ENCODE measurements around the gene UBR7. TPM values are rescaled to one million over a fixed set of nuclear protein-coding genes. Genes with fewer than 3 reads are reported as not detected.
"Not testable (repeated sequence)": the region's sequence is repeated elsewhere in the genome, so short reads cannot be mapped to it uniquely, and the experiment has no call there.

UBR7 gene
- polyA plus RNA-seq, 4 donors = 12.7 to 19.0 (median 13.8) TPM

DNA sequence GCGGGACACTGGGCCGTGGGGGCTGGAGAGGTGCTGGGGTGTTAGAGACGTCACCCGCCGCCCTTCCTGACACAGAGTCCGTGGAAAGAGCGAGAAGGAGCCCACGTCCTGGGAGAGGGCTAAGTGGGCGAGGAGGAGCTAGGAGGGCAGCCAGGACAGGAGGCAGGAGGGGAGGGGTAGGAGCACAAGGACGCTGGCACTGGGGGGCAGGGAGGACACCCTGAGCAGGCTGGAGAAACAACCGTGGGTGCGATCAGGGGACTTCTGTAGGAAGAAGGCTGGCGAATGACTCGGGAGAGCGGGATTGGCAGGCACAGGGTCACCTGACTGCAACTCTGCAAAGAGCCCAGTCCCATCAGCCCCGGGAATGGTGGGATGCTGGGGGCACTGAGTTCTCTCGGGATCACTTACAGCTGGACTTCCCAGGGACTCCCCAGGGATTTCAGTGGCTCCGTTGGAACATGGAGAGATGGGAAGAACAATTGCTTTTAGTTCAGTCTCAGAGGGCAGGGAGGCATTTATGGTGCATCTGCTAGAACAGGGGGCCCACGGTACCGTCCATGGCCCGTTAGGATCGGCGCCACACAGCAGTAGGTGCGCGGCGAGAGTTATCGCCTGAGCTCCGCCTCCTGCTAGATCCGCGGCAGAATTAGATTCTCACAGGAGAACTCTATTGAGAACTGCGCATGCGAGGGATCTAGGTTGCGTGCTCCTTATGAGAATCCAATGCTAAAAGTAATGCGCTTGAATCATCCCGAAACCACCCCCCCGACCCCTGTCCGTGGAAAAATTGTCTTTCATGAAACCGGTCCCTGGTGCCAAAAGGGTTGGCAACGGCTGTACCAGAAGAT is 24.3 kb downstream of the UBR7 start:
- Histone ChIP-seq H3K36me3 (ENCODE audit: control insufficient read depth in 3 of 3, insufficient read depth in 2 of 3, low read depth in 1 of 3, low read length in 3 of 3) (peaks cover 6 to 18% (median 11%) of the 10 kb centered on the region in 3 donors), H3K4me1 (ENCODE audit: control insufficient read depth in 3 of 3, insufficient read depth in 2 of 3, low read depth in 1 of 3, low read length in 2 of 3) (peaks cover 0 to 2% (median 0%) of the 10 kb centered on the region in 3 donors), H3K27me3 (ENCODE audit: control insufficient read depth in 3 of 3, insufficient read depth in 3 of 3, low read length in 3 of 3) (peaks cover 0 to 7% (median 0%) of the 10 kb centered on the region in 3 donors), H3K4me3 (ENCODE audit: low read depth in 1 of 3, low read length in 3 of 3) (peak overlapping the region in 2 of 3 donors; percentile 20 to 41), H3K27ac (ENCODE audit: low read depth in 1 of 3, low read length in 2 of 3) (no peak overlapping the region), H3K9me3 (ENCODE audit: control insufficient read depth in 2 of 2, insufficient read depth in 1 of 2, low read depth in 1 of 2, low read length in 1 of 2) (no peaks in the 10 kb centered on the region)
- FAIRE-seq (no peak), DNase-seq (peak in 1 of 2 donors; percentile 24)
- 22 to 44% (median 32%) methylated on average over 39 of the region's 39 CpGs for WGBS, 3 donors

GRCh38 chr14:93232159-93232558 is 25.1 kb downstream of the UBR7 start:
- no peak for FAIRE-seq
- WGBS, 3 donors = 65 to 68% (median 68%) methylated on average over 16 to 17 of the region's 17 CpGs

DNA sequence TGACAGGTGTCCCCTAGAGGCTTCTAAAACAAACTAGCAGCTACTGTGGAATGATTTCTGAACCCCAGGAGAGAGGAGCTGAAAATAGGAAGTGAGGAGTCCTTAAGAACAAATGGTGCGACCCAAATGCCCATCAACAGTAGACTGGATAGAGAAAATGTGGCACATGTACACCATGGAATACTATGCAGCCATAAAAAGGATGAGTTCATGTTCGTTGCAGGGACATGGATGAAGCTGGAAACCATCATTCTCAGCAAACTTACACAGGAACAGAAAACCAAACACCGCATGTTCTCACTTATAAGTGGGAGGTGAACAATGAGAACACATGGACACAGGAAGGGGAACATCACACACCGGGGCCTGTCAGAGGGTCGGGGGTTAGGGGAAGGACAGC is 26.0 kb downstream of the UBR7 start:
- not testable (repeated sequence) for H3K27me3 ChIP-seq (ENCODE audit: control insufficient read depth in 3 of 3, insufficient read depth in 3 of 3, low read length in 3 of 3); H3K4me1 ChIP-seq (ENCODE audit: control insufficient read depth in 3 of 3, insufficient read depth in 2 of 3, low read depth in 1 of 3, low read length in 2 of 3); FAIRE-seq; H3K27ac ChIP-seq (ENCODE audit: low read depth in 1 of 3, low read length in 2 of 3); H3K4me3 ChIP-seq (ENCODE audit: low read depth in 1 of 3, low read length in 3 of 3); DNase-seq; H3K9me3 ChIP-seq (ENCODE audit: control insufficient read depth in 2 of 2, insufficient read depth in 1 of 2, low read depth in 1 of 2, low read length in 1 of 2); H3K36me3 ChIP-seq (ENCODE audit: control insufficient read depth in 3 of 3, insufficient read depth in 2 of 3, low read depth in 1 of 3, low read length in 3 of 3)
- WGBS, 3 donors = 87 to 88% (median 88%) methylated on average over 5 of the region's 5 CpGs

More at GRCh38 chr14:93232159-93232558, 25.1 kb downstream of the UBR7 start:
- DNase-seq = no peak
- Histone ChIP-seq H3K4me3 (ENCODE audit: low read depth in 1 of 3, low read length in 3 of 3) (no peak overlapping the region), H3K27ac (ENCODE audit: low read depth in 1 of 3, low read length in 2 of 3) (no peak overlapping the region), H3K27me3 (ENCODE audit: control insufficient read depth in 3 of 3, insufficient read depth in 3 of 3, low read length in 3 of 3) (peaks cover 0 to 7% (median 0%) of the 10 kb centered on the region in 3 donors), H3K4me1 (ENCODE audit: control insufficient read depth in 3 of 3, insufficient read depth in 2 of 3, low read depth in 1 of 3, low read length in 2 of 3) (peaks cover 0 to 2% (median 0%) of the 10 kb centered on the region in 3 donors), H3K9me3 (ENCODE audit: control insufficient read depth in 2 of 2, insufficient read depth in 1 of 2, low read depth in 1 of 2, low read length in 1 of 2) (no peaks in the 10 kb centered on the region), H3K36me3 (ENCODE audit: control insufficient read depth in 3 of 3, insufficient read depth in 2 of 3, low read depth in 1 of 3, low read length in 3 of 3) (peaks cover 2 to 15% (median 7%) of the 10 kb centered on the region in 3 donors)

DNA sequence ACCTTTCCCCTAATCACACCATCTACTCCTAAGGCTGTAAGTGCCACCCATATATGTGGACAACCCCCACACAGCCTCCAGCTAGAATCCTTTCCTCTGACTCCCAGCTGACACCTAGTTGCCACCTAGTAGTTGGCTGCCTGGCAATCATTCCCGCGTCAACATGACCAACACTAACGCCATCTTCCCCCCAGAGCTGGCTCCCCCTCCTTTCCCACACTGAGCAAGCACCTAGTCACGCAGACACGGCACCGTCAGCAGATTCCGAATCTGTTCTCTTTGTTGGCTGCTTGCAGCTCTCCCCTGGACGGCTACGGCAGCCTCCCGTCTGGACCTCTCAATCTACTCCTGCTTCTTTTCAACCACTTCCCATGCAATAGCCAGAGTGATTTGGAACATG is 27.7 kb downstream of the UBR7 start:
- Histone ChIP-seq H3K4me3 (ENCODE audit: low read depth in 1 of 3, low read length in 3 of 3) (no peak overlapping the region), H3K27ac (ENCODE audit: low read depth in 1 of 3, low read length in 2 of 3) (no peak overlapping the region), H3K9me3 (ENCODE audit: control insufficient read depth in 2 of 2, insufficient read depth in 1 of 2, low read depth in 1 of 2, low read length in 1 of 2) (no peaks in the 10 kb centered on the region), H3K27me3 (ENCODE audit: control insufficient read depth in 3 of 3, insufficient read depth in 3 of 3, low read length in 3 of 3) (peaks cover 0 to 7% (median 0%) of the 10 kb centered on the region in 3 donors), H3K4me1 (ENCODE audit: control insufficient read depth in 3 of 3, insufficient read depth in 2 of 3, low read depth in 1 of 3, low read length in 2 of 3) (peaks cover 0 to 2% (median 0%) of the 10 kb centered on the region in 3 donors), H3K36me3 (ENCODE audit: control insufficient read depth in 3 of 3, insufficient read depth in 2 of 3, low read depth in 1 of 3, low read length in 3 of 3) (peaks cover 0 to 5% (median under 1%) of the 10 kb centered on the region in 3 donors)
- DNase-seq (no peak), FAIRE-seq (no peak)
- WGBS, 3 donors = 50 to 53% (median 53%) methylated on average over 10 of the region's 10 CpGs

DNA sequence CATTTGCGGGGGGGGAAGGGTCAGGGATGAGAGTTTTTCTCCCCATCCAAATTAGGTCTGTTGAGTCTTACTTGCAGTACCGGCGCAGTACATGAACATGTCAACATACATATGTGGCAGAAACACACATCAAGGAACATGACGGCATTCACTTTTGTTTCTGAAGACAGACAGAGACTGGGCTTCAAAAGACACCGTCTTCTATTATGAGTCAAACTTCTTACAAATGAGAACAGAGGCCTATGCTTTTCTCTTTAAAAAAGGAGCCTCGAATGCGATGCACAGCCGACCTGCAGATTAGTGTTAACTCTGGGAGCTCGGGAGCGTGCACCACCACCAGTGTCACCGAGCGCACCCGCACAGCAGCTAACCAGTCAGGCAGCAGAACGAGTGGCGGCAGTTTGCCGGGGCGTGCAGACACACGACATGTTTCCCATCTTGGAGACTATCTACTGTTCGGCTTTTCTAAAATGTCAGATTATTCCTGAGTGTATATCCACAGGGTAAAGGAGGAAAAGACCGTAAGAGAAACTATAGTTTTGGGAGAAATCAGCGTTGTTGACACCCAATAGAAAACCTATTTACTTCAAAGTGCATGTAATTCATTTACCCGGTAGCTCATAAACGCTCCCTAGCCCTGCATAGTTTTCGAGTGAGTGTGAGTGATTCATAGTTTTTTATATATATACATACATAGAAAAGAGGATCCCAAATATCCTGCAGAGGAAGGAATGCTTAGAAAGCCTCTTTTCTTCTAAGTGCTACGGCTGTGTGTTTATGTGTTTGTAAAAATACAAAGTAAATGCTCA is 33.0 kb downstream of the UBR7 start:
- FAIRE-seq = no peak

DNA sequence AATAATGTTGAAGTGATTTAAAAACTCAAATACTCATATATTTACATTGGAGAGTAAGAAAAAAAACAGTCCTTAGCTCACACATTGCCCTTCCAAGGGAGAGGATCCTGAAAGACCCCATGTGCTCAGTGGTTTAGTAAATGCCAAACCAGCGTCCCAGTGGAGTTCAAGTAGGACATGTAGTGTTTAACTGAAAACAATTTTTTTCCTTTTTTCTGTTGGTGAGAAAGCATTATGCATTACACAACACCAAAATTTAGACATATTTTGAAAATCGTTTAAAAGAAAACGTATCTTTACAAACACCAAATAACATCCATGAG is 33.6 kb downstream of the UBR7 start:
- Histone ChIP-seq H3K9me3 (ENCODE audit: control insufficient read depth in 2 of 2, insufficient read depth in 1 of 2, low read depth in 1 of 2, low read length in 1 of 2) (no peaks in the 10 kb centered on the region), H3K4me1 (ENCODE audit: control insufficient read depth in 3 of 3, insufficient read depth in 2 of 3, low read depth in 1 of 3, low read length in 2 of 3) (no peaks in the 10 kb centered on the region), H3K27me3 (ENCODE audit: control insufficient read depth in 3 of 3, insufficient read depth in 3 of 3, low read length in 3 of 3) (no peaks in the 10 kb centered on the region), H3K36me3 (ENCODE audit: control insufficient read depth in 3 of 3, insufficient read depth in 2 of 3, low read depth in 1 of 3, low read length in 3 of 3) (peaks cover 15 to 42% (median 16%) of the 10 kb centered on the region in 3 donors), H3K4me3 (ENCODE audit: low read depth in 1 of 3, low read length in 3 of 3) (no peak overlapping the region), H3K27ac (ENCODE audit: low read depth in 1 of 3, low read length in 2 of 3) (no peak overlapping the region)
- FAIRE-seq (no peak), DNase-seq (no peak)
- WGBS, 3 donors = 79 to 93% (median 87%) methylated on average over 3 of the region's 3 CpGs

More for the DNA sequence above, 33.0 kb downstream of the UBR7 start:
- no peak for DNase-seq
- Histone ChIP-seq H3K9me3 (ENCODE audit: control insufficient read depth in 2 of 2, insufficient read depth in 1 of 2, low read depth in 1 of 2, low read length in 1 of 2) (no peaks in the 10 kb centered on the region), H3K27me3 (ENCODE audit: control insufficient read depth in 3 of 3, insufficient read depth in 3 of 3, low read length in 3 of 3) (no peaks in the 10 kb centered on the region), H3K27ac (ENCODE audit: low read depth in 1 of 3, low read length in 2 of 3) (no peak overlapping the region), H3K36me3 (ENCODE audit: control insufficient read depth in 3 of 3, insufficient read depth in 2 of 3, low read depth in 1 of 3, low read length in 3 of 3) (peaks cover 13 to 38% (median 14%) of the 10 kb centered on the region in 3 donors), H3K4me1 (ENCODE audit: control insufficient read depth in 3 of 3, insufficient read depth in 2 of 3, low read depth in 1 of 3, low read length in 2 of 3) (no peaks in the 10 kb centered on the region), H3K4me3 (ENCODE audit: low read depth in 1 of 3, low read length in 3 of 3) (no peak overlapping the region)
- whole genome bisulfite sequencing, 3 donors = 90 to 95% (median 92%) methylated on average over 25 of the region's 25 CpGs

DNA sequence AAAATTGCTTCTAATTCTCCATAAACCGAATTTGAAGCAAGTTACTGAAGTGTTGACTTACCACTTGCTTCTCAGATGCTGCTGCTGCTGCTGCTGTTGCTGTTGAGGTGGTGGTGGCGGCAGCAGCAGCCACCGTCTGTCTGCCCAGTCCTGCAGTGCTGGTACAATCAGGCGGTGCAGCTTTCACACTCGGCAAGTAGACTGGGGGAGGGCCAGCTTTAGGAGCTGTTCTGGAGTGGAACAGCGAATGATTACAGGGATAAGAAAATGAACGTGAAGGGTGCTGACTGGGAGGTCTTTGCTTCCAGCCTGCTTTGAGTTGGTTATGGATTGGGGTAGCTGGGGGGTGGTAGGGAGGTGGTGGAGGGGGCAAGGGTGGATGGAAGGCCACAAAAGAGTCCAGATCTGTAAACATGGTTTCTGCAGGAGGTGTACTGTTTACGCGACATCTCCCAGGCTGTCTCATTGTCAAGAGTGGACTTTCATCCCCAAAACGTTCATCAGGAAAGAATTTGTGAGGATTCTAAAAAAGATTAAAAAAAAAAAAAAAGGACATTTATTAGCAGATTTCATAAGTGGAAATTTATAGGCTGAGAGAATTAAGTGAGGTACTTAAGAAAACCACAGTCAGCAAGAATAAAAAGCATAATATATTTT is 38.8 kb downstream of the UBR7 start:
- 83 to 91% (median 87%) methylated on average over 10 of the region's 10 CpGs for WGBS, 3 donors
- no peaks in the 10 kb centered on the region for H3K4me1 ChIP-seq (ENCODE audit: control insufficient read depth in 3 of 3, insufficient read depth in 2 of 3, low read depth in 1 of 3, low read length in 2 of 3)
- no peak overlapping the region for H3K4me3 ChIP-seq (ENCODE audit: low read depth in 1 of 3, low read length in 3 of 3)
- peak overlapping the region in 1 of 3 donors; percentile 22 for H3K27ac ChIP-seq (ENCODE audit: low read depth in 1 of 3, low read length in 2 of 3)
- DNase-seq (peak in 1 of 2 donors; percentile 10), FAIRE-seq (no peak)
- no peaks in the 10 kb centered on the region for H3K27me3 ChIP-seq (ENCODE audit: control insufficient read depth in 3 of 3, insufficient read depth in 3 of 3, low read length in 3 of 3)
- H3K36me3 ChIP-seq (ENCODE audit: control insufficient read depth in 3 of 3, insufficient read depth in 2 of 3, low read depth in 1 of 3, low read length in 3 of 3) = peaks cover 22 to 56% (median 31%) of the 10 kb centered on the region in 3 donors
- no peaks in the 10 kb centered on the region for H3K9me3 ChIP-seq (ENCODE audit: control insufficient read depth in 2 of 2, insufficient read depth in 1 of 2, low read depth in 1 of 2, low read length in 1 of 2)

- H3K27ac ChIP-seq (ENCODE audit: low read depth in 1 of 3, low read length in 2 of 3) = peak overlapping the region in 1 of 3 donors; percentile 2
- peaks cover 19 to 52% (median 28%) of the 10 kb centered on the region in 3 donors for H3K36me3 ChIP-seq (ENCODE audit: control insufficient read depth in 3 of 3, insufficient read depth in 2 of 3, low read depth in 1 of 3, low read length in 3 of 3)
These were observed 39.5 kb downstream of the UBR7 start for GRCh38 chr14:93246534-93246933.

More at GRCh38 chr14:93246534-93246933, 39.5 kb downstream of the UBR7 start:
- Histone ChIP-seq H3K4me1 (ENCODE audit: control insufficient read depth in 3 of 3, insufficient read depth in 2 of 3, low read depth in 1 of 3, low read length in 2 of 3) (no peaks in the 10 kb centered on the region), H3K27me3 (ENCODE audit: control insufficient read depth in 3 of 3, insufficient read depth in 3 of 3, low read length in 3 of 3) (no peaks in the 10 kb centered on the region), H3K9me3 (ENCODE audit: control insufficient read depth in 2 of 2, insufficient read depth in 1 of 2, low read depth in 1 of 2, low read length in 1 of 2) (no peaks in the 10 kb centered on the region), H3K4me3 (ENCODE audit: low read depth in 1 of 3, low read length in 3 of 3) (no peak overlapping the region)
- DNase-seq (no peak), FAIRE-seq (no peak)
